HepG2 (cell line): ENCODE measurements around the gene SPACDR. TPM values are rescaled to one million over a fixed set of nuclear protein-coding genes. Genes with fewer than 3 reads are reported as not detected.

Source experiments
- ADNP ChIP-seq: sonication (generic); formaldehyde crosslinking; IDR thresholded peaks from 2 replicates; pipeline ENCODE4 v1.4.0; 2020; ENCODE audit warnings: missing genetic modification reagents
- BORCS8-MEF2B ChIP-seq: sonication (generic); formaldehyde crosslinking; IDR thresholded peaks from 2 replicates; pipeline ENCODE4 v1.8.0; 2022; ENCODE audit warnings: mild to moderate bottlenecking, missing genetic modification reagents
- ELF4 ChIP-seq: sonication (generic); formaldehyde crosslinking; IDR thresholded peaks from 2 replicates; pipeline ENCODE4 v1.5.0; 2020; ENCODE audit warnings: missing genetic modification reagents, mild to moderate bottlenecking, moderate library complexity, borderline replicate concordance
- GTF2F1 ChIP-seq: fragments of 150-350 bp; IDR thresholded peaks from 2 replicates; pipeline ENCODE4 v1.6.1; 2014; ENCODE audit warnings: low read length
- HDAC1 ChIP-seq: sonication (generic); formaldehyde crosslinking; IDR thresholded peaks from 2 replicates; pipeline ENCODE4 v1.5.1; 2020; ENCODE audit warnings: mild to moderate bottlenecking, missing genetic modification reagents
- MAZ ChIP-seq, 2 experiments: sonication (generic) in 1 of 2; formaldehyde crosslinking in 1 of 2; IDR thresholded peaks; 2 replicates each; pipeline versions ENCODE4 v1.5.0 to v1.6.1; 2012 to 2020; ENCODE audit warnings: low read depth in 2 of 2, mild to moderate bottlenecking in 2 of 2, borderline replicate concordance in 1 of 2, improper control_type of control experiment in 1 of 2, low read length in 1 of 2, missing genetic modification reagents in 1 of 2, moderate library complexity in 1 of 2
- NAIF1 ChIP-seq: sonication (generic); formaldehyde crosslinking; IDR thresholded peaks from 2 replicates; pipeline ENCODE4 v1.5.0; 2020; ENCODE audit warnings: mild to moderate bottlenecking, missing genetic modification reagents, borderline replicate concordance
- NCOA1 ChIP-seq: sonication (generic); formaldehyde crosslinking; IDR thresholded peaks from 2 replicates; pipeline ENCODE4 v1.9.0; 2021; ENCODE audit warnings: missing genetic modification reagents
- SNAI1 ChIP-seq: sonication (generic); formaldehyde crosslinking; IDR thresholded peaks from 2 replicates; pipeline ENCODE4 v1.5.0; 2020; ENCODE audit warnings: mild to moderate bottlenecking, missing genetic modification reagents, borderline replicate concordance
- TCF7L2 ChIP-seq: IDR thresholded peaks from 2 replicates; pipeline ENCODE4 v1.6.1; 2011; ENCODE audit warnings: mild to moderate bottlenecking, low read depth, low read length, moderate library complexity
- ZC3H13 ChIP-seq: sonication (generic); formaldehyde crosslinking; IDR thresholded peaks from 2 replicates; pipeline ENCODE4 v1.8.1; 2023; ENCODE audit warnings: mild to moderate bottlenecking, missing genetic modification reagents, moderate library complexity
- ZMYM4 ChIP-seq: sonication (generic); formaldehyde crosslinking; IDR thresholded peaks from 2 replicates; pipeline ENCODE4 v1.8.1; 2023; ENCODE audit warnings: mild to moderate bottlenecking, missing genetic modification reagents
- ZNF234 ChIP-seq: sonication (generic); formaldehyde crosslinking; conservative IDR thresholded peaks from 2 replicates; pipeline ENCODE4 v1.5.1; 2020; ENCODE audit warnings: mild to moderate bottlenecking, missing genetic modification reagents
- ZNF251 ChIP-seq: sonication (generic); formaldehyde crosslinking; IDR thresholded peaks from 2 replicates; pipeline ENCODE4 v1.9.0; 2021; ENCODE audit warnings: mild to moderate bottlenecking, missing genetic modification reagents
- ZNF296 ChIP-seq: sonication (generic); formaldehyde crosslinking; conservative IDR thresholded peaks from 2 replicates; pipeline ENCODE4 v1.5.0; 2020; ENCODE audit warnings: mild to moderate bottlenecking, missing genetic modification reagents
- ZNF772 ChIP-seq: sonication (generic); formaldehyde crosslinking; IDR thresholded peaks from 2 replicates; pipeline ENCODE4 v1.5.0; 2020; ENCODE audit warnings: mild to moderate bottlenecking, missing genetic modification reagents
- ZZZ3 ChIP-seq: sonication (generic); formaldehyde crosslinking; IDR thresholded peaks from 2 replicates; pipeline ENCODE4 v1.4.0; 2020; ENCODE audit warnings: missing genetic modification reagents, mild to moderate bottlenecking, borderline replicate concordance
- polyA plus RNA-seq, 8 experiments: library from polyadenylated mRNA; depleted of rRNA in 3 of 8; stranded (reverse) in 7 of 8; unstranded in 1 of 8; fragments of >200 nt; fragmentation: Illumina TruSeq in 4 of 8; extraction: Trizol in 4 of 8; gene quantifications; 2 replicates each; pipeline versions ENCODE4 v1.2.1 to v1.2.3, GENCODE V29; 2011 to 2016; ENCODE audit warnings: low read depth in 4 of 8, missing spikeins in 1 of 8, mixed read lengths in 1 of 8; ENCODE audit not compliant: insufficient read depth in 1 of 8
- total RNA-seq, 5 experiments: library from RNA; depleted of rRNA; stranded (reverse); fragments of >200 nt; fragmentation: Illumina TruSeq; extraction: Trizol; gene quantifications; 2 replicates each; pipeline ENCODE4 v1.2.3, GENCODE V29; 2016; ENCODE audit warnings: low read depth in 1 of 5
- TF ChIP-seq, protein P1 (sequence below): sonication (generic); formaldehyde crosslinking; IDR thresholded peaks from 2 replicates; pipeline ENCODE4 v1.4.0; 2020; ENCODE audit warnings: mild to moderate bottlenecking, missing genetic modification reagents
- TF ChIP-seq, protein P2 (sequence below): sonication (generic); formaldehyde crosslinking; IDR thresholded peaks from 2 replicates; pipeline ENCODE4 v1.8.0; 2022; ENCODE audit warnings: mild to moderate bottlenecking, missing genetic modification reagents; ENCODE audit not compliant: insufficient replicate concordance
- TF ChIP-seq, protein P3 (sequence below): sonication (generic); formaldehyde crosslinking; IDR thresholded peaks from 2 replicates; pipeline ENCODE4 v1.4.0; 2020; ENCODE audit warnings: missing genetic modification reagents, mild to moderate bottlenecking, borderline replicate concordance
- TF ChIP-seq, protein P4 (sequence below): sonication (generic); formaldehyde crosslinking; conservative IDR thresholded peaks from 2 replicates; pipeline ENCODE4 v1.8.1; 2023; ENCODE audit warnings: missing genetic modification reagents

Gene SPACDR
- total and polyA plus RNA-seq, 2 of the 13 experiments (the other 11 are each of a cell fraction or from before 2014, with no cell fraction given) = 0.41 TPM; not detected in 1

DNA sequence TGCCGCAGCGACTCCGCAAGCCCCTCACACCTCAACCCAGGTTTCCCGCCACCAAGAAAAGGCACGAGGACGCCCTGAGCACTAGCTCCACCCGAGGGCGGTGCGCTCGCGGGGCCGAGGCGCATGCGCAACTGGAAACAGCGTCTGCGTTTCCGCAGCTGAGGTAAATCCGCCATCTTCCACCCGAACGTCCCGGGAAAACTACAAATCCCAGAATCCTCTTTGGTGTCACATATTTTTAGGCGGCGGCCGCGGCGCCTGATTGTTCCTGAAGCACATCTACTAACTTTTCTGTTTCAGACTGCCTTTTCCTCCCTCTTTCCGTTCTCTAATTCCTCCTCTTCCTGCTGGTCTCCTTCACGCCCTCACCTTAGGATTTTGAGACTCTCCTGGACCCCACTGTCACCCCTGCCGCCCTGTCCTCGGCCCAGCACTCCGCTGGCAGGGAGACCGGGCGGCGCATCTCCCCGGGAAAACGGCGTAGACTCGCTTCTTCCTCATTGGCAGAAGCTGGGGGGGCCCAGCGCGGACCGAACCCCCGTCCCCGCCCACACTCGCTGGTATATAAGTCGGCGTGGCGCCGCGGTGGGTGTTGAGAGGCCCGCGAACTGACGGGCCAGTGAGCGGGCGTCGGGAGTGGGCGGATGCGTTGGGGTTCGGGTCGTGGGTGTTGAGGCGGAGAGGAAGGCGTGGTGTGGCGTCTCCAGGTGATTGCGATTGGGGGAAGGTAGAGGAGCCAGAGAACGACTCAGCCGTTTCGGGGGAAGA lies 35.7 kb downstream of the SPACDR start, which contains the start of gene ZCWPW1 (continued):
- TF ChIP-seq ZMYM4 (CRISPR knock-in tag) = peak; percentile 58
- TF ChIP-seq BORCS8-MEF2B = peak; percentile 96
- TF ChIP-seq, protein P1, sequence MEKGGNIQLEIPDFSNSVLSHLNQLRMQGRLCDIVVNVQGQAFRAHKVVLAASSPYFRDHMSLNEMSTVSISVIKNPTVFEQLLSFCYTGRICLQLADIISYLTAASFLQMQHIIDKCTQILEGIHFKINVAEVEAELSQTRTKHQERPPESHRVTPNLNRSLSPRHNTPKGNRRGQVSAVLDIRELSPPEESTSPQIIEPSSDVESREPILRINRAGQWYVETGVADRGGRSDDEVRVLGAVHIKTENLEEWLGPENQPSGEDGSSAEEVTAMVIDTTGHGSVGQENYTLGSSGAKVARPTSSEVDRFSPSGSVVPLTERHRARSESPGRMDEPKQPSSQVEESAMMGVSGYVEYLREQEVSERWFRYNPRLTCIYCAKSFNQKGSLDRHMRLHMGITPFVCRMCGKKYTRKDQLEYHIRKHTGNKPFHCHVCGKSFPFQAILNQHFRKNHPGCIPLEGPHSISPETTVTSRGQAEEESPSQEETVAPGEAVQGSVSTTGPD = no peak
- peak; percentile 83 for TF ChIP-seq NCOA1 (CRISPR knock-in tag)
- no peak for TF ChIP-seq ZNF296 (CRISPR knock-in tag)
- no peak for TF ChIP-seq ZC3H13 (CRISPR knock-in tag)
- TF ChIP-seq ELF4 (CRISPR knock-in tag) = no peak
- peak; percentile 84; the same call in 1 of the 2 replicates for TF ChIP-seq SNAI1 (CRISPR knock-in tag)
- peak; percentile 59 for TF ChIP-seq MAZ (IDR thresholded peaks at IDR 0.05; ENCODE audit: borderline replicate concordance, low read depth, low read length)
- peak; percentile 25; the same call in 1 of the 2 replicates for TF ChIP-seq MAZ (CRISPR knock-in tag; IDR thresholded peaks at IDR 0.05; ENCODE audit: low read depth)
- no peak for TF ChIP-seq TCF7L2
- TF ChIP-seq ZNF251 (CRISPR knock-in tag) = 0 out of 2 replicates have a peak, but pooled peaks have one; percentile 82
- TF ChIP-seq ZZZ3 = no peak
- TF ChIP-seq, protein P2, sequence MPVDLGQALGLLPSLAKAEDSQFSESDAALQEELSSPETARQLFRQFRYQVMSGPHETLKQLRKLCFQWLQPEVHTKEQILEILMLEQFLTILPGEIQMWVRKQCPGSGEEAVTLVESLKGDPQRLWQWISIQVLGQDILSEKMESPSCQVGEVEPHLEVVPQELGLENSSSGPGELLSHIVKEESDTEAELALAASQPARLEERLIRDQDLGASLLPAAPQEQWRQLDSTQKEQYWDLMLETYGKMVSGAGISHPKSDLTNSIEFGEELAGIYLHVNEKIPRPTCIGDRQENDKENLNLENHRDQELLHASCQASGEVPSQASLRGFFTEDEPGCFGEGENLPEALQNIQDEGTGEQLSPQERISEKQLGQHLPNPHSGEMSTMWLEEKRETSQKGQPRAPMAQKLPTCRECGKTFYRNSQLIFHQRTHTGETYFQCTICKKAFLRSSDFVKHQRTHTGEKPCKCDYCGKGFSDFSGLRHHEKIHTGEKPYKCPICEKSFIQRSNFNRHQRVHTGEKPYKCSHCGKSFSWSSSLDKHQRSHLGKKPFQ = no peak
- TF ChIP-seq, protein P3, sequence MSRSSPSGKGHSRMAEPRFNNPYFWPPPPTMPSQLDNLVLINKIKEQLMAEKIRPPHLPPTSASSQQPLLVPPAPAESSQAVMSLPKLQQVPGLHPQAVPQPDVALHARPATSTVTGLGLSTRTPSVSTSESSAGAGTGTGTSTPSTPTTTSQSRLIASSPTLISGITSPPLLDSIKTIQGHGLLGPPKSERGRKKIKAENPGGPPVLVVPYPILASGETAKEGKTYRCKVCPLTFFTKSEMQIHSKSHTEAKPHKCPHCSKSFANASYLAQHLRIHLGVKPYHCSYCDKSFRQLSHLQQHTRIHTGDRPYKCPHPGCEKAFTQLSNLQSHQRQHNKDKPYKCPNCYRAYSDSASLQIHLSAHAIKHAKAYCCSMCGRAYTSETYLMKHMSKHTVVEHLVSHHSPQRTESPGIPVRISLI (CRISPR knock-in tag) = peak; percentile 39; the same call in 1 of the 2 replicates
- TF ChIP-seq HDAC1 (CRISPR knock-in tag) = peak; percentile 90
- TF ChIP-seq ZNF772 (CRISPR knock-in tag) = peak; percentile 85
- TF ChIP-seq GTF2F1 = peak; percentile 89
- TF ChIP-seq NAIF1 (CRISPR knock-in tag) = 0 out of 2 replicates have a peak, but pooled peaks have one; percentile 14
- no peak for TF ChIP-seq ZNF234 (CRISPR knock-in tag)
- TF ChIP-seq, protein P4, sequence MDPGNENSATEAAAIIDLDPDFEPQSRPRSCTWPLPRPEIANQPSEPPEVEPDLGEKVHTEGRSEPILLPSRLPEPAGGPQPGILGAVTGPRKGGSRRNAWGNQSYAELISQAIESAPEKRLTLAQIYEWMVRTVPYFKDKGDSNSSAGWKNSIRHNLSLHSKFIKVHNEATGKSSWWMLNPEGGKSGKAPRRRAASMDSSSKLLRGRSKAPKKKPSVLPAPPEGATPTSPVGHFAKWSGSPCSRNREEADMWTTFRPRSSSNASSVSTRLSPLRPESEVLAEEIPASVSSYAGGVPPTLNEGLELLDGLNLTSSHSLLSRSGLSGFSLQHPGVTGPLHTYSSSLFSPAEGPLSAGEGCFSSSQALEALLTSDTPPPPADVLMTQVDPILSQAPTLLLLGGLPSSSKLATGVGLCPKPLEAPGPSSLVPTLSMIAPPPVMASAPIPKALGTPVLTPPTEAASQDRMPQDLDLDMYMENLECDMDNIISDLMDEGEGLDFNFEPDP = 0 out of 2 replicates have a peak, but pooled peaks have one; percentile 78
- TF ChIP-seq ADNP (CRISPR knock-in tag) = no peak
